ENCODE measurements around the gene CLEC9A.

DNA sequence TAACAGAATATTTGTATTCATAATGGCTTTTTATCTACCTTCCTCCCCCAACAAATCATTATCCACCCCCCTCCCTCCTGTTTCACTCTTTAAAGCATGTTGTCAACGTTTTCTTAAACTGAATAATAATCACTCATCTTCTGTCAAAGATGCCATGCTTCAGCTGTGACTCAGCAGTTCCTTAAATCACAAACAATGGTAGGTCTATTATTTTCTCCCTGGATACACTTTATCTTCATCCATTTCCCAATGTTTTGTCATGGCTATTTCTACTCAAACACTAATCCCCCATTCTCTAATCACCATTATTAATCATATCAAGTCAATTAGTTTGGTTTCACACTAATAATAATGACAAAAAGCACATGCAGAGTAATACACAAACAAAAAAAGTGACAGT is 13.6 kb upstream of the CLEC9A start:
- TF ChIP-seq CTCF (IDR thresholded peaks at IDR 0.05), result no peak
- TF ChIP-seq POLR2A (IDR thresholded peaks at IDR 0.05), result no peak
